ENCODE results near the gene TTBK2. TPM values are rescaled to one million over a fixed set of nuclear protein-coding genes. Genes with fewer than 3 reads are reported as not detected.

Gene TTBK2
- total and polyA plus RNA-seq, 10 of the 15 experiments (the other 5 are each of a cell fraction or from before 2014, with no cell fraction given), result 0.66 to 9.1 (median 3.7) TPM

GRCh38 chr15:42730536-42730935 lies 190.0 kb downstream of the TTBK2 start:
- ChIA-PET RAD21 (ENCODE audit: unreplicated experiment) (no interaction called here), POLR2A (no interaction called here), SMC1A (ENCODE audit: uncharacterized antibody, unreplicated experiment) (no interaction called here), CTCF (no interaction called here)
- no TSS peak for BruUV-seq (replicated peaks)
- intact Hi-C loops (cut with micrococcal nuclease; ENCODE audit: unreplicated experiment) (loop anchor here (10.0 kb wide), 1 partner anchor 194 kb away; the partner anchor contains the start of gene TTBK2), in situ Hi-C loops (cut with MboI) (no loop called here)
- no peak for TF ChIP-seq FOXK2 (IDR thresholded peaks at IDR 0.05)
- ATAC-seq (no peak), DNase-seq (ENCODE audit: low read depth, low spot score) (no peak), FAIRE-seq (no peak)
- H3K79me2 ChIP-seq (ENCODE audit: control insufficient read depth, insufficient read depth, low read length), result no peaks in the 10 kb centered on the region
- H3K36me3 ChIP-seq (ENCODE audit: control insufficient read depth in 2 of 2, insufficient read depth in 2 of 2, low read length in 1 of 2), result peaks cover 15 to 17% of the 10 kb centered on the region in 2 experiments
- H3K27me3 ChIP-seq (replicated peaks in 1 of 2; ENCODE audit: control insufficient read depth in 2 of 2, insufficient read depth in 2 of 2, low read length in 1 of 2), result no peaks in the 10 kb centered on the region
- WGBS (ENCODE audit: insufficient coverage, insufficient replicate concordance, low lambda C conversion rate, missing lambda C conversion rate), result 97% methylated on average over 14 of the region's 14 CpGs
- no peak overlapping the region for H3K9ac ChIP-seq (ENCODE audit: control insufficient read depth, insufficient read depth, low read length)
- H3K9me3 ChIP-seq (replicated peaks; ENCODE audit: control insufficient read depth, insufficient read depth, low read length), result no peaks in the 10 kb centered on the region
- H3K4me3 ChIP-seq, result no peak overlapping the region
- H3K4me1 ChIP-seq (ENCODE audit: control insufficient read depth, insufficient read depth, low read length), result peaks cover 14% of the 10 kb centered on the region
- no peak overlapping the region for H2AFZ ChIP-seq (ENCODE audit: control insufficient read depth, low read depth, low read length)
- no peak overlapping the region for H3K4me2 ChIP-seq (ENCODE audit: control insufficient read depth, insufficient read depth)
- H3K27ac ChIP-seq (ENCODE audit: control insufficient read depth, insufficient read depth), result no peak overlapping the region
- H4K20me1 ChIP-seq (ENCODE audit: control insufficient read depth, insufficient read depth), result no peaks in the 10 kb centered on the region

DNA sequence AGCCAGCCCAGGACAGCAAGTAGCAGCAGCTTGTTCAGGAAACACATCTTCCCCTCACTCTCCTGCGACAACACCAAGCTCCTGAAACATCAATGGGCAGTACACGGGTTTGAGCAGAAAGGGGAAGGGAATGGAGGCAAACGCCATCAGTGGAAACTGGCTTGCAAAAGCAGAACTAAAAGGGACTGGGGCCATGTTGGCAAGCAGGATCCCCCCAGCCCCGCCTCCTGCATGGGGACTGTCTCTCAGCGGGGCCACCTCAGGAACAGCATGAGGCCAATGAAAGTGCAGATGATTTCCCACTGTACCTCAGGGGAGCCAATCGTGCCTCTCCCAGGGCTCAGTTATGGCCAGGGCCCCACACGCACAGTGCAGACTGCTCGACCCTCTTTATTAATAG lies 190.4 kb downstream of the TTBK2 start:
- Histone ChIP-seq H4K20me1 (ENCODE audit: control insufficient read depth, insufficient read depth) (no peaks in the 10 kb centered on the region), H3K79me2 (ENCODE audit: control insufficient read depth, insufficient read depth, low read length) (no peaks in the 10 kb centered on the region), H3K9ac (ENCODE audit: control insufficient read depth, insufficient read depth, low read length) (no peak overlapping the region), H3K9me3 (replicated peaks; ENCODE audit: control insufficient read depth, insufficient read depth, low read length) (no peaks in the 10 kb centered on the region), H3K27ac (ENCODE audit: control insufficient read depth, insufficient read depth) (no peak overlapping the region), H2AFZ (ENCODE audit: control insufficient read depth, low read depth, low read length) (no peak overlapping the region), H3K36me3 (ENCODE audit: control insufficient read depth in 2 of 2, insufficient read depth in 2 of 2, low read length in 1 of 2) (peaks cover 18 to 20% of the 10 kb centered on the region in 2 experiments), H3K27me3 (replicated peaks in 1 of 2; ENCODE audit: control insufficient read depth in 2 of 2, insufficient read depth in 2 of 2, low read length in 1 of 2) (no peaks in the 10 kb centered on the region), H3K4me3 (no peak overlapping the region), H3K4me1 (ENCODE audit: control insufficient read depth, insufficient read depth, low read length) (peaks cover 12% of the 10 kb centered on the region), H3K4me2 (ENCODE audit: control insufficient read depth, insufficient read depth) (no peak overlapping the region)
- ChIA-PET POLR2A (no interaction called here), SMC1A (ENCODE audit: uncharacterized antibody, unreplicated experiment) (no interaction called here), RAD21 (ENCODE audit: unreplicated experiment) (no interaction called here), CTCF (no interaction called here)
- FAIRE-seq (no peak), ATAC-seq (no peak), DNase-seq (ENCODE audit: low read depth, low spot score) (no peak)
- no TSS peak for BruUV-seq (replicated peaks)
- in situ Hi-C loops (cut with MboI) (no loop called here), intact Hi-C loops (cut with micrococcal nuclease; ENCODE audit: unreplicated experiment) (loop anchor here (10.0 kb wide), 1 partner anchor 195 kb away; the partner anchor contains the start of gene TTBK2)
- 77% methylated on average over 8 of the region's 8 CpGs for WGBS (ENCODE audit: insufficient coverage, insufficient replicate concordance, low lambda C conversion rate, missing lambda C conversion rate)
- TF ChIP-seq MAX (IDR thresholded peaks at IDR 0.05; ENCODE audit: low read depth, low read length) (no peak), E2F4 (IDR thresholded peaks at IDR 0.05; ENCODE audit: low read depth, low read length) (no peak), CEBPB (IDR thresholded peaks at IDR 0.05; ENCODE audit: borderline replicate concordance in 1 of 2, low read depth in 2 of 2, low read length in 2 of 2) (no peak), NR2C2 (IDR thresholded peaks at IDR 0.05; ENCODE audit: borderline replicate concordance, control insufficient read depth, insufficient read length, low read depth) (no peak), CUX1 (IDR thresholded peaks at IDR 0.05; ENCODE audit: insufficient replicate concordance, low read depth, low read length) (no peak)
- TF ChIP-seq, protein P1, sequence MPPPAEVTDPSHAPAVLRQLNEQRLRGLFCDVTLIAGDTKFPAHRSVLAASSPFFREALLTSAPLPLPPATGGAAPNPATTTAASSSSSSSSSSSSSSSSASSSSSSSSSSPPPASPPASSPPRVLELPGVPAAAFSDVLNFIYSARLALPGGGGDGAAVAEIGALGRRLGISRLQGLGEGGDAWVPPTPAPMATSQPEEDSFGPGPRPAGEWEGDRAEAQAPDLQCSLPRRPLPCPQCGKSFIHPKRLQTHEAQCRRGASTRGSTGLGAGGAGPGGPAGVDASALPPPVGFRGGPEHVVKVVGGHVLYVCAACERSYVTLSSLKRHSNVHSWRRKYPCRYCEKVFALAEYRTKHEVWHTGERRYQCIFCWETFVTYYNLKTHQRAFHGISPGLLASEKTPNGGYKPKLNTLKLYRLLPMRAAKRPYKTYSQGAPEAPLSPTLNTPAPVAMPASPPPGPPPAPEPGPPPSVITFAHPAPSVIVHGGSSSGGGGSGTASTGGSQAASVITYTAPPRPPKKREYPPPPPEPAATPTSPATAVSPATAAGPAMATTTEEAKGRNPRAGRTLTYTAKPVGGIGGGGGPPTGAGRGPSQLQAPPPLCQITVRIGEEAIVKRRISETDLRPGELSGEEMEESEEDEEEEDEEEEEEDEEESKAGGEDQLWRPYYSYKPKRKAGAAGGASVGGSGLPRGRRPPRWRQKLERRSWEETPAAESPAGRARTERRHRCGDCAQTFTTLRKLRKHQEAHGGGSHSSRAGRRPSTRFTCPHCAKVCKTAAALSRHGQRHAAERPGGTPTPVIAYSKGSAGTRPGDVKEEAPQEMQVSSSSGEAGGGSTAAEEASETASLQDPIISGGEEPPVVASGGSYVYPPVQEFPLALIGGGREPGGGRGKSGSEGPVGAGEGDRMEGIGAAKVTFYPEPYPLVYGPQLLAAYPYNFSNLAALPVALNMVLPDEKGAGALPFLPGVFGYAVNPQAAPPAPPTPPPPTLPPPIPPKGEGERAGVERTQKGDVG (CRISPR knock-in tag; IDR thresholded peaks at IDR 0.05), result no peak
